Measurements from ENCODE around the gene WDFY4. TPM values are rescaled to one million over a fixed set of nuclear protein-coding genes. Genes with fewer than 3 reads are reported as not detected.
"Not testable (repeated sequence)": the region's sequence is repeated elsewhere in the genome, so short reads cannot be mapped to it uniquely, and the experiment has no call there.

Gene WDFY4
- total and polyA plus RNA-seq, 7 donors, result 0.23 to 1.3 (median 0.69) TPM

DNA sequence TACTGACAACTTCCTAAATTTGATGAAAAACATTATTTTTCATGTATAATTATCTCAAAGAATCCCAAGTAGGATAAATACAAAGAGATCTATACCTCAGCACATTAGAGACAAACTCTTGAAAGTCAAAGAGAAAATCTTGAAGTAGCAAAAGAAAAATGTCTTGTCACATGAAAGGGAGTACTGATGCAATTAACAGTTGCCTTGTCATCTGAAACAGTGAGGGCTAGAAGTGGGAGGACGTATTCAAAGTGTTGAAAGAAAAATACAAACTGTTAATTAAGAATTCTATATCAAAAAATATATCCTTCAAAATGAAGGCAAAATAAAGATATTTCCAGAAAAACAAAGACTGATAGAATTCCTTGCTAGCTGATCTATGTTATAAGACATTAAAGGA is 44.3 kb upstream of the WDFY4 start:
- ATAC-seq, result no peak
- no peaks in the 10 kb centered on the region for H3K4me1 ChIP-seq

DNA sequence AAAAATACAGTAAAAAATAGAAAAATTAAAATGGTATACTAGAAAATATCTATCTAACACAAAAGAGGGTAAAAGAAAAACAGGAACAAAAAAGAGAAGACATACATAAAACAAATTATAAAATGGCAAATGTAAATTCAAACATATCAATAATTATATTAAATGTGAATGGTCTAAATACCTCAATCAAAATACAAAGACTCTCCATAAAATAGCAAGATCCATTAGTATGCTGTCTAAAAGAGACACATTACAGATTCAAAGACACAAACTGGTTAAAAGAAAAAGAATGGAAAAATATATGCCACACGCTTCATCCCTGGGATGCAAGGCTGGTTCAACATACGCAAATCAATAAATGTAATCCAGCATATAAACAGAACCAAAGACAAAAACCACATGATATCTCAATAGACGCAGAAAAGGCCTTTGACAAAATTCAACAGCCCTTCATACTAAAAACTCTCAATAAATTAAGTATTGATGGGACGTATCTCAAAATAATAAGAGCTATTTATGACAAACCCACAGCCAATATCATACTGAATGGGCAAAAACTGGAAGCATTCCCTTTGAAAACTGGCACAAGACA is 43.5 kb upstream of the WDFY4 start:
- H3K36me3 ChIP-seq (ENCODE audit: insufficient read depth in 1 of 2, low read depth in 1 of 2); DNase-seq; H3K4me3 ChIP-seq; ATAC-seq; H3K9me3 ChIP-seq; intact Hi-C loops (cut with DNase I); H3K27me3 ChIP-seq (ENCODE audit: insufficient read depth in 3 of 3, low read length in 2 of 3); H3K27ac ChIP-seq; H3K4me1 ChIP-seq: not testable (repeated sequence)
- 92 to 94% (median 93%) methylated on average over 4 of the region's 4 CpGs for WGBS, 3 donors

More for the DNA sequence above, 44.3 kb upstream of the WDFY4 start:
- intact Hi-C loops (cut with DNase I), result no loop called here
- no peak overlapping the region for H3K4me3 ChIP-seq
- DNase-seq, result no peak
- TF ChIP-seq, protein P1, sequence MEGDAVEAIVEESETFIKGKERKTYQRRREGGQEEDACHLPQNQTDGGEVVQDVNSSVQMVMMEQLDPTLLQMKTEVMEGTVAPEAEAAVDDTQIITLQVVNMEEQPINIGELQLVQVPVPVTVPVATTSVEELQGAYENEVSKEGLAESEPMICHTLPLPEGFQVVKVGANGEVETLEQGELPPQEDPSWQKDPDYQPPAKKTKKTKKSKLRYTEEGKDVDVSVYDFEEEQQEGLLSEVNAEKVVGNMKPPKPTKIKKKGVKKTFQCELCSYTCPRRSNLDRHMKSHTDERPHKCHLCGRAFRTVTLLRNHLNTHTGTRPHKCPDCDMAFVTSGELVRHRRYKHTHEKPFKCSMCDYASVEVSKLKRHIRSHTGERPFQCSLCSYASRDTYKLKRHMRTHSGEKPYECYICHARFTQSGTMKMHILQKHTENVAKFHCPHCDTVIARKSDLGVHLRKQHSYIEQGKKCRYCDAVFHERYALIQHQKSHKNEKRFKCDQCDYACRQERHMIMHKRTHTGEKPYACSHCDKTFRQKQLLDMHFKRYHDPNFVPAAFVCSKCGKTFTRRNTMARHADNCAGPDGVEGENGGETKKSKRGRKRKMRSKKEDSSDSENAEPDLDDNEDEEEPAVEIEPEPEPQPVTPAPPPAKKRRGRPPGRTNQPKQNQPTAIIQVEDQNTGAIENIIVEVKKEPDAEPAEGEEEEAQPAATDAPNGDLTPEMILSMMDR (IDR thresholded peaks at IDR 0.05), result no peak
- peaks cover 0 to 7% (median 2%) of the 10 kb centered on the region in 3 donors for H3K27me3 ChIP-seq (ENCODE audit: insufficient read depth in 3 of 3, low read length in 2 of 3)
- H3K27ac ChIP-seq, result no peak overlapping the region
- 55 to 63% (median 63%) methylated on average over 1 of the region's 1 CpG for WGBS, 3 donors
- H3K36me3 ChIP-seq (ENCODE audit: insufficient read depth in 1 of 2, low read depth in 1 of 2), result no peaks in the 10 kb centered on the region
- peaks cover 5% of the 10 kb centered on the region for H3K9me3 ChIP-seq

DNA sequence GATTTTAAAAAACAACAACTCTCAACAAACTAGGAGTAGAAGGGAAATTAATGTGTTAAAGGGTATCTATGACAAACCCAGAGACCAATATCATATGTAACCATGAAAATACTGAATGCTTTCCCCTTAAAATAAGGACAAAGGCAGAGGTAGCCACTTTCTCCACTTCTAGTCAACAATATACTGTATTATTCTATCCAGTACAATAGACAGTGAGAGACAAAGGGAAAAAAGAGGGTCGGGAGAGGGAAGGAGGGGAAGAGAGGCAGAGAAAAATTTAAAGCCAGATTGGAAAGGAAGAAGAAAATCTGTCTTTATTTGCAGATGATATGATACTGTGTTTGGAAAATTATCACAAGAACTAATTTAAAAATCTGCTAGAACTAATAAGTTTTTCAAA is 39.1 kb upstream of the WDFY4 start:
- intact Hi-C loops (cut with DNase I), result no loop called here
- TF ChIP-seq, protein P1 (IDR thresholded peaks at IDR 0.05), result no peak
- 42 to 60% (median 44%) methylated on average over 1 of the region's 1 CpG for WGBS, 3 donors
- peaks cover 4% of the 10 kb centered on the region for H3K9me3 ChIP-seq
- H3K4me3 ChIP-seq, result no peak overlapping the region
- no peaks in the 10 kb centered on the region for H3K27me3 ChIP-seq (ENCODE audit: insufficient read depth in 3 of 3, low read length in 2 of 3)
- no peaks in the 10 kb centered on the region for H3K36me3 ChIP-seq (ENCODE audit: insufficient read depth in 1 of 2, low read depth in 1 of 2)
- H3K27ac ChIP-seq, result no peak overlapping the region
- ATAC-seq, result no peak
- DNase-seq, result no peak
- H3K4me1 ChIP-seq, result no peaks in the 10 kb centered on the region

DNA sequence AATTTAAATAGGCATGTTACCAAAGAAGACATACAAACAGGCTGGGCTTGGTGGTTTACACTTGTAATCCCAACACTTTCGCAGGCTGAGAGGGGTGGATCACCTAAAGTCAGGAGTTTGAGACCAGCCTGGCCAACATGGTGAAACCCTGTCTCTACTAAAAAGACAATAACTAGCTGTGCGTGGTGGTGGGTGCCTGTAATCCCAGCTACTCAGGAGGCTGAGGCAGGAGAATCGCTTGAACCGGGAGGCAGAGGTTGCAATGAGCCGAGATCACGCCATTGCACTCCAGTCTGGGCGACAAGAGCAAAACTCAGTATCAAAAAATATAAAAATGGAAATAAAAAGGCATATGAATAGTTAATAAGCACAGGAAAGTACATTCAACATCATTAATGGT is 37.6 kb upstream of the WDFY4 start:
- H3K4me1 ChIP-seq; intact Hi-C loops (cut with DNase I); H3K4me3 ChIP-seq; H3K27ac ChIP-seq; H3K27me3 ChIP-seq (ENCODE audit: insufficient read depth in 3 of 3, low read length in 2 of 3); H3K9me3 ChIP-seq; H3K36me3 ChIP-seq (ENCODE audit: insufficient read depth in 1 of 2, low read depth in 1 of 2); ATAC-seq; DNase-seq: not testable (repeated sequence)
- WGBS, 3 donors, result 94 to 96% (median 94%) methylated on average over 7 of the region's 7 CpGs

DNA sequence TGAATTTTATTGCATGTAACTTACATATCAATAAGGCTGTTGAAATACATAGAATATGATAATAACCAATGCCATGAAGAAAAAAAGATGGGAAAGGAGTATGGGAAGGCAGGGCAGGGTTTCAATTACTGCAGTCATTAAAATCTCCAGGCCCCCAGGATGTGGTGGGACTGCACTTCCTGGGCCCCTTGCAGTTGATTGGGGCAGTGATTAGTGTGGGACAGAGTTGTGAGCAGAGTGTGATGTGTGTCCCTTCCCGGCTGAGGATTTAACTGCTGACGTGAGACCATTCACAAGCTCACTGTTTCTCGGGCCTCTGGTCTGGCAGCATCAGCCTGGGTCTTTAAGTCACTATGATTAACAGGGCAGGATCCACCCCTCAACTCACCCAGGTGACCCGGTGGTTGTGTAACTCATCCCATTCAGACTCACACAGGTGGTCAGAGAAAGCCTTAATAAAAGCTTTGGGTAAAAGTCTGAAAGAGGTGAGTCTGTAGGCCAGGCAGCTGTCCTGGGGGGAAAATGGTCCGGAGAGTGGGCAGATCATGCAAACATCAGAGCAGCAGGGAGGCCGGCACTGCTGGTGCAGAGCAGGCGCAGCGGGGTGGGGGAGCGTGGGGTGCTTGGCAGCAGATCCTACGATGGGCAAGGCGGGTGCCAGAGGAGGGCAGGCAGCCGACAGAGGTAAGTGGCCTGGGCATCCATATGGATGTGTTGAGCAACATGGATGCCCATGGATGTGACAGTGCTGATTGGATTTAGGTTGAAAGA is 36.3 kb upstream of the WDFY4 start:
- ATAC-seq (no peak), DNase-seq (no peak)
- intact Hi-C loops (cut with DNase I), result no loop called here
- Histone ChIP-seq H3K4me3 (no peak overlapping the region), H3K36me3 (ENCODE audit: insufficient read depth in 1 of 2, low read depth in 1 of 2) (no peaks in the 10 kb centered on the region), H3K27me3 (ENCODE audit: insufficient read depth in 3 of 3, low read length in 2 of 3) (peaks cover 0 to 3% (median 0%) of the 10 kb centered on the region in 3 donors), H3K4me1 (no peaks in the 10 kb centered on the region), H3K9me3 (no peaks in the 10 kb centered on the region), H3K27ac (no peak overlapping the region)
- WGBS, 3 donors, result 66 to 73% (median 67%) methylated on average over 12 of the region's 12 CpGs
- TF ChIP-seq, protein P1 (IDR thresholded peaks at IDR 0.05), result no peak
